Neural progenitor cell (in vitro differentiated cells): Measurements from ENCODE around the gene GNAT1.

Experiments used
- CTCF ChIP-seq: fragments of 200-600 bp; sonication (generic); IDR thresholded peaks from 2 replicates; pipeline ENCODE4 v1.5.1; 2017; ENCODE audit warnings: antibody characterized with exemption, mild to moderate bottlenecking
- EZH2 ChIP-seq: fragments of 200-600 bp; sonication (generic); IDR thresholded peaks from 2 replicates; pipeline ENCODE4 v1.6.1; 2017; ENCODE audit warnings: antibody characterized with exemption, mild to moderate bottlenecking, moderate library complexity
- EZH2phosphoT487 ChIP-seq: fragments of 200-600 bp; sonication (generic); IDR thresholded peaks from 2 replicates; pipeline ENCODE4 v1.6.1; 2017; ENCODE audit warnings: antibody characterized with exemption

- TF ChIP-seq CTCF, result no peak
- TF ChIP-seq EZH2, result no peak
- TF ChIP-seq EZH2phosphoT487, result no peak
Measured at GRCh38 chr3:50224639-50225038, 33.2 kb downstream of the GNAT1 start.
